ENCODE measurements around the gene DYNLL1.

DNA sequence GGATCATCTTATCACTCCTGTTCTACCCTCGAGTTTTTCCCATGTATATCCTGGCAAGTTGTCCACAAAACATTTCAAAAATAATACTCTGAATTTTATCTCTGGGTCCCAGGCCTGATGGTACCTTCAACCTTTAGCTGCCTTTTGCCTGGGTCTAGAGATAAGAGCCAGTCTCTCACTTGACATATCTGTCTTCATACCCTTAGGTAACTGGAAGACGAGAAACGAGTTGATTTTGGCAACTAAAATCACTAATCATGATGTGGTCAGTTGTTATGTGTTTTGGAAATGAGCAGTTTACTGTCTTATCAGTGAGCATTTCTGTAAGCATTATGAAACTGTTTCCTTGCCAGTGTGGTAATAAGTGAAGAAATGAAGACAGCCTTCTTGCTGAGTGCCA is 44.5 kb downstream of the DYNLL1 start:
- no peak for TF ChIP-seq SP1 (IDR thresholded peaks at IDR 0.05)
- no peak for TF ChIP-seq BHLHE40 (IDR thresholded peaks at IDR 0.05; ENCODE audit: borderline replicate concordance)
- TF ChIP-seq FOXA1 (IDR thresholded peaks at IDR 0.05), result no peak
- no peak for TF ChIP-seq HDGF (IDR thresholded peaks at IDR 0.05; ENCODE audit: borderline replicate concordance)
- no peak for TF ChIP-seq SUZ12 (IDR thresholded peaks at IDR 0.05)
- TF ChIP-seq NFRKB (IDR thresholded peaks at IDR 0.05), result no peak
- TF ChIP-seq FOXK2 (IDR thresholded peaks at IDR 0.05), result no peak
- no peak for TF ChIP-seq ARNT (IDR thresholded peaks at IDR 0.05)
- TF ChIP-seq CTBP1 (IDR thresholded peaks at IDR 0.05; ENCODE audit: borderline replicate concordance), result no peak
- no peak for TF ChIP-seq TARDBP (IDR thresholded peaks at IDR 0.05)
- TF ChIP-seq FOXM1 (IDR thresholded peaks at IDR 0.05; ENCODE audit: borderline replicate concordance), result no peak
- TF ChIP-seq ELF4 (IDR thresholded peaks at IDR 0.05), result no peak

Measured in HEK293T (cell line).